ENCODE results near the gene AURKA.

The AURKA gene

GRCh38 chr20:56353356-56353755 lies 38.7 kb downstream of the AURKA start:
- H3K27me3 ChIP-seq (ENCODE audit: low read length) = no peaks in the 10 kb centered on the region
- TF ChIP-seq EZH2phosphoT487 (conservative IDR thresholded peaks at IDR 0.05; ENCODE audit: low read length) (no peak), CTCF (IDR thresholded peaks at IDR 0.05; ENCODE audit: insufficient read depth, low read length, poor library complexity, severe bottlenecking) (no peak)
- H3K9ac ChIP-seq (ENCODE audit: low read length) = no peak overlapping the region
- H3F3A ChIP-seq (ENCODE audit: insufficient read depth) = no peaks in the 10 kb centered on the region
- no peaks in the 10 kb centered on the region for H3K36me3 ChIP-seq (ENCODE audit: low read length)
- no peak overlapping the region for H3K27ac ChIP-seq (ENCODE audit: low read depth, low read length)
- no peaks in the 10 kb centered on the region for H3K9me2 ChIP-seq (replicated peaks; ENCODE audit: insufficient read depth, low read length)
- no peak overlapping the region for H3K4me2 ChIP-seq (ENCODE audit: low read depth, low read length, poor library complexity, severe bottlenecking)
- no peak overlapping the region for H3K4me3 ChIP-seq (ENCODE audit: insufficient read depth, low read length, poor library complexity, severe bottlenecking)
- no peaks in the 10 kb centered on the region for H3K79me2 ChIP-seq (ENCODE audit: insufficient read depth, low read length)
- H2AFZ ChIP-seq (ENCODE audit: low read depth, low read length, severe bottlenecking) = no peak overlapping the region
- no peaks in the 10 kb centered on the region for H3K9me3 ChIP-seq (ENCODE audit: insufficient read depth, low read length)
- no peaks in the 10 kb centered on the region for H4K20me1 ChIP-seq (ENCODE audit: low read depth, low read length)

GRCh38 chr20:56352345-56353055 lies 39.5 kb downstream of the AURKA start:
- H3K4me2 ChIP-seq (ENCODE audit: low read depth, low read length, poor library complexity, severe bottlenecking) = no peak overlapping the region
- no peaks in the 10 kb centered on the region for H3K9me2 ChIP-seq (replicated peaks; ENCODE audit: insufficient read depth, low read length)
- TF ChIP-seq EZH2phosphoT487 (conservative IDR thresholded peaks at IDR 0.05; ENCODE audit: low read length) = no peak
- no peak for TF ChIP-seq CTCF (IDR thresholded peaks at IDR 0.05; ENCODE audit: insufficient read depth, low read length, poor library complexity, severe bottlenecking)
- no peaks in the 10 kb centered on the region for H3K79me2 ChIP-seq (ENCODE audit: insufficient read depth, low read length)
- H3F3A ChIP-seq (ENCODE audit: insufficient read depth) = no peaks in the 10 kb centered on the region
- no peak overlapping the region for H3K4me3 ChIP-seq (ENCODE audit: insufficient read depth, low read length, poor library complexity, severe bottlenecking)
- no peak overlapping the region for H3K9ac ChIP-seq (ENCODE audit: low read length)
- H3K27ac ChIP-seq (ENCODE audit: low read depth, low read length) = no peak overlapping the region
- no peaks in the 10 kb centered on the region for H3K9me3 ChIP-seq (ENCODE audit: insufficient read depth, low read length)
- no peaks in the 10 kb centered on the region for H3K36me3 ChIP-seq (ENCODE audit: low read length)
- H2AFZ ChIP-seq (ENCODE audit: low read depth, low read length, severe bottlenecking) = no peak overlapping the region
- H3K27me3 ChIP-seq (ENCODE audit: low read length) = no peaks in the 10 kb centered on the region
- no peaks in the 10 kb centered on the region for H4K20me1 ChIP-seq (ENCODE audit: low read depth, low read length)

GRCh38 chr20:56350842-56351241 lies 41.2 kb downstream of the AURKA start:
- Histone ChIP-seq H3K4me2 (ENCODE audit: low read depth, low read length, poor library complexity, severe bottlenecking) (no peak overlapping the region), H2AFZ (ENCODE audit: low read depth, low read length, severe bottlenecking) (no peak overlapping the region), H3K27ac (ENCODE audit: low read depth, low read length) (no peak overlapping the region), H3K27me3 (ENCODE audit: low read length) (no peaks in the 10 kb centered on the region), H3K36me3 (ENCODE audit: low read length) (no peaks in the 10 kb centered on the region), H3F3A (ENCODE audit: insufficient read depth) (no peaks in the 10 kb centered on the region), H4K20me1 (ENCODE audit: low read depth, low read length) (no peaks in the 10 kb centered on the region), H3K79me2 (ENCODE audit: insufficient read depth, low read length) (no peaks in the 10 kb centered on the region), H3K9ac (ENCODE audit: low read length) (no peak overlapping the region), H3K9me2 (replicated peaks; ENCODE audit: insufficient read depth, low read length) (no peaks in the 10 kb centered on the region), H3K4me3 (ENCODE audit: insufficient read depth, low read length, poor library complexity, severe bottlenecking) (no peak overlapping the region), H3K9me3 (ENCODE audit: insufficient read depth, low read length) (no peaks in the 10 kb centered on the region)
- TF ChIP-seq EZH2phosphoT487 (conservative IDR thresholded peaks at IDR 0.05; ENCODE audit: low read length) (no peak), CTCF (IDR thresholded peaks at IDR 0.05; ENCODE audit: insufficient read depth, low read length, poor library complexity, severe bottlenecking) (no peak)

Measured in SU-DHL-6 (cell line).